ENCODE results near the gene CLCN1.
A peak's percentile ranks its signal among the peaks of the same experiment; 100 is the strongest.

Gene CLCN1

DNA sequence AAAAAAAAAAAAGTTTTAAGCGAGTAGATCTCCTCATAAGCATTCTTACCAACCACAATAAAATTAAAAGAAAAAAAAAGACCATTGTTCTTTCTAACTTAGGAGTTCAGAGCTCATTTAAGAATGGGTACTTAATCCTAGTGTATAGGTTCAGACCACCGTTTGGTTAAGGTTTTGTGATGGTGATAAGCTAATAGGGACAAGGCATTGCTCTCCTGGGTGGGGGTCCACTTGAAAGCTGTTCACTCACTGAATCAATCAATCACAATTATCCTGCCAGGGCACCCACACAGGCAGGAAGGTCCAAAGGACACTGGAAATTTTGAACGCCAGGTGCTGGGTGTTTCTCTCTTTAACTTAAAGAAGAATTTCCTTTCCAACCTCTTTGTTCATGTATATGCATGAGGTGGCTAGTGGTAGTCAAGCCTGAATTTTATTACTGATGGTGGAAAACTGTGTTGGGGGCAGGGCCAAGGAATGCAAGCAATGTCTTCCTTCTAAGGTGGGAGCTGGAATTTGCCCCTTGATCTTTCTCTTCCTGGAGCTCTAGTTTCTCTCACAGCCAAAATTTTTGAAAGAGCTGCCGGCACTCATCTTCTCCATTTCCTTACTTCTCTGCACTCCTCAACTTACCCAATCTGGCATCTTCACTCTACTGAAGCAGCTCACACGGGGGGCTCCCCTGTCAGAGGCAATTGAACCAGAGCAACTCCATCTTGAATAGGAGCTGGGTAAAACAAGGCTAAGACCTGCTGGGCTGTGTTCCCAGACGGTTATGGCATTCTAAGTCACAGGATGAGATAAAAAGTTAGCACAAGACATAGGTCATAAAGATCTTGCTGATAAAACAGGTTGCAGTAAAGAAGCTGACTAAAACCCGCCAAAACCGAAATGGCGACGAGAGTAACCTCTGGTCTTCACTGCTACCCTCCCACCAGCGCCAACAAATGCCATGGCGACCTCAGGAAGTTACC lies 54.1 kb downstream of the CLCN1 start:
- DNase-seq: peak; percentile 72

DNA sequence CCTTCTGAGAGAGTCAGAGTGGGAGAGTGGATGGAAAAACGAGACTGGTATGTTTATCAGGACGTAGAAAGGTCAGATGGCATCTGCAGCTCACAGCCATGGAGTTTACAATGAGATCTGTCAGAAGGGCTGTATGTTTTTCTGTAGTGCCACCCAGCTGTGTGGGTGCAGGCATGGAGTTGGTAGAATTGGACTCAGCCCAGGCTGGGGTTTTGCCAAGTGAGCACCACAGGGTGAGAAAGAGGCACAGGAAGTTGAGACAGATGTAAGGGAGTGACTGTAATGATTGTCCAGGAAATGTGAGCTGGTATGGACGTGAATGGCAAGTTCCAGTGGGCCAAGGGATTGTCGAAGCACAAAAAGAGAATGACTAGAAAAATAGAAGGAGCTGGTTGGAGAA lies 56.2 kb downstream of the CLCN1 start:
- DNase-seq: no peak

DNA sequence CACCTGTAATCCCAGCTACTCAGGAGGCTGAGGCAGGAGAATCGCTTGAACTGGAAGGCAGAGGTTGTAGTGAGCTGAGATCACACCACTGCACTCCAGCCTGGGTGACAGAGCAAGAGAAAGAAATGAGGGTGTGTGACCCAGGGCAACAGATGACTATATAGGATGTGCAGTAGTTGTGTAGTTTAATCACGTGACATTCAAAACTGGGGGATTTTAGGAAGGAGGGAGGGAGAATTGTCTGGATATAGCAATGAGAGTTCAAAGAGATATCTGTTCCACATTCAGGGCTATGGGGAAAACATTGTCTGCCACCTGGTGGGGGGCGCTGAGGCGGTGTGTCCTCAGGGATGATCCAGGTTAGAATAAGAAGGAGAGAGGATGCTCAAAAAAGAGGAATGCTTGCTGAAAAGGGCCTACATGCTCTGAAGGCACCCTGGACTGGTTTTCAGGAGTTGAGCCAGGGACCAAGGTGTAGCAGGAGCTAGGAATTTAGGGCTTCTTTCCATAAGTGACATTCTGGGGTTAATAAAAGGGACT lies 57.4 kb downstream of the CLCN1 start:
- no peak for DNase-seq

DNA sequence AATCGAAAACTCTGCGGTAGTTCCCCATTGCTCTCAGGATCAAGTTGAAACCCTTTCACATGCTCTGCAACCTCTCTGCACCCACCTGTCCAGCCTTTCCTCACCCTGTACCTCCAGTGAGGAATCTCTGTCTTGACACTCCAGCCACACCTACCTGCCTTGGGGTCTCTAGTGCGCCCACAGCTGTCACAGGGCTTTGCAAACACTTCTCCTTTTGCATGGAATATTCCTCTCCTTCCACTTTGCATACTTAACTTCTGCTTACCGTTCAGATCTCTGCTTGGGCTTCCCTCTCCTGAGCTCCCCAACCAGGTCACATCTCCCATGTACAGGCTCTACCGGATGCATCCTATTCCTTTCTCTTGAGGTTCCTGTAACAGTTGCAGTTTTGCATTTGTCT lies 58.6 kb downstream of the CLCN1 start:
- DNase-seq: no peak

DNA sequence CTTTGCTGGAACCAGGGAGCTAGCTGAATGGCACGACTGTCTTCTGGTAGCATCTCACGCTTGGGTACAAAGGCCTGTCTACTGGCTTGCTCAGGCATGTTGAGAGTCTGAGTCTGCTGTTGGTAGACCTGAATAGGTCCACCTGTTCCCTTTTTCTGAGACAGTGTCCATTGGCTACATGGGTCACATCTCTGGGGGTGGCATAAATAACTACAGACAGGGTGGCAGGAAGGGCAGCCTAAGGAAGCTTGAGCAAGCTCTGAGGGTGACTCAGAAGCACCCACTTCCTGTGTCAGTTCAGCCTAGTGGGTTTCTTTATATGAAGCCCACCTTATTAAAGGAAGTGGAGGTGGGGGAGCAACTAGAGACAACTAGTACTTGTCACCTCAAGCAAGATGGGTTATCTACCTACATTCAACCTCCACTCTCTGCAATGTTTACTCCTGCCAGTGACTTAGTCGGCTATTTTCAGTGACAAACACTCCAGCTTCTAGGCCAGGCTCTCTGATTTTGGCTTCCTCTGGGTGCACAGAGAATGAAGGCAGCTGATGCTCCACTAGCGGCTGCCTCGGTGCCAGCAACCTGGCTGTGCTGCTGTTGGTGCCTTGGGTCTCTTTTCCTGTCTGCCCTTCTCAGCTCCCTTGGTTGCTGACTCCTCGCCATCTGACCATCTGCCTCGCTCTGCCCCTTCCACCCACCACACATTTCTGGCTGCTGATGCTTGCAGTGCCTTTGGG lies 59.6 kb downstream of the CLCN1 start:
- no peak for DNase-seq

DNA sequence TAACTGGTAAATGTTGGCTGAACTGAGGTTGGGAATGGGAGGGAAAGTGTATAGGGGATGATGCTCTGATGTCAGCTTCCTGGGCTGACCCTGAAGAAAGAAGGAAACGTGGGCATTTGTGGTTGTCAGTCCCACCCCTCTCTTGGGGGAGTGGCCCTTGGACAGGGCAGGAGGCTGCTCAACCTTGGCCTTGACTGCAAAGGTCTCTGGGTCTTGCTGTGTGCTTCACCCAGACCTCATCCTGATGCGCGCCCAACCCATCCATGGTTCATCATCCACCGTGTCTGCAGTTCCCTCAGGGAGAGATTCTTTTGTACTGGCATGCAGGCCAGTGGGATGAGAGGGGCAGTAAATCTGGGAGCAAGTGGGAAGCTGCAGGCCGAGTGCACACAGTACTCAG lies 60.5 kb downstream of the CLCN1 start:
- no peak for DNase-seq

DNA sequence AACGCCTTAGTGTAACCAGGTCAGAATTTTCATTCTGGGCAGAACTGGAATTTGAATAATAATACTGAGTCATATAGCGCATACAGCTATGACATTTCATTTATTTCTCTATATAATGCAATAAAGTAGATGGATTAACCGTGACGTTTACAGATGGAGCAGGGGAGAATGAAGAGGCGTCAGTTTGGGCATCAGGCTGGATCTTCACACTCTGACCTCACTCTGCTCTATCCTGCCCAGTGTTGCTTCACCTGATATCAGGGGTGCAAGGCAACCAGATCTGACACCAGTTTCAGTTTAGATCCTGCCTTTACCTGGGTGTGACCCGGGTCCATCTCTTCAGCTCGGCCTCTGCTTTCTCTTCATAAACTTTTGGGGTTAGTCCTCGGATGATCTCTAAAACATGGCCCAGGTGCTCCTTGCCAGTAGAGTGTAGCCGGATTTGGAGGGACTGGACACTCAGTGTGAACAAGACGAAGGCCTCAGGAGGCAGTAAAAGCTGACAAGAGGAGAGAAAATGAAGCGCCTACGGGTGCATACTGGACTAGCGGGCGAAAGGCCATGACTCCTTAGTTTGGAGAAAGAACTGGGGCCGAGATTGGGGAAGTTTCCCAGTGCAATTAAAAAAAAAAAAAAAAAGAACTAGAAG lies 63.8 kb downstream of the CLCN1 start:
- no peak for DNase-seq

DNA sequence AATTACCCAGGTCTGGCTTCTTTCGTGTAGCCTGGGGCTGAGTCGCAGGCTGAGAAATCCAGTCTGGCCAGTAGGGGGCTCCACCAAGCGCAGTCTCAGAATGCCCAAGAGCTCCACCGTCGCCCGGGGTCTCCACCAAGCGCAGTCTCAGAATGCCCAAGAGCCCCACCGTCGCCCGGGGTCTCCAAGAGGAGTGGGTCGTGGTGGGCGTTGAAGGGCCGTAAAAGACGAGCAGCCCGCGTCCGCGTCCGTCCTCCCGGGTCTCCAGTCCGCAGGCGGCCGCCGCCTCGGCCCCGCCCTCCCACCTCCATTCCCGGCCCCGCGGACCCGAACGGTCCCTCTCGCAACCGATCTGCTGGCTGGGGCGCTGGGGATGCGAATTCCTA lies 64.3 kb downstream of the CLCN1 start:
- DNase-seq: peak; percentile 94

DNA sequence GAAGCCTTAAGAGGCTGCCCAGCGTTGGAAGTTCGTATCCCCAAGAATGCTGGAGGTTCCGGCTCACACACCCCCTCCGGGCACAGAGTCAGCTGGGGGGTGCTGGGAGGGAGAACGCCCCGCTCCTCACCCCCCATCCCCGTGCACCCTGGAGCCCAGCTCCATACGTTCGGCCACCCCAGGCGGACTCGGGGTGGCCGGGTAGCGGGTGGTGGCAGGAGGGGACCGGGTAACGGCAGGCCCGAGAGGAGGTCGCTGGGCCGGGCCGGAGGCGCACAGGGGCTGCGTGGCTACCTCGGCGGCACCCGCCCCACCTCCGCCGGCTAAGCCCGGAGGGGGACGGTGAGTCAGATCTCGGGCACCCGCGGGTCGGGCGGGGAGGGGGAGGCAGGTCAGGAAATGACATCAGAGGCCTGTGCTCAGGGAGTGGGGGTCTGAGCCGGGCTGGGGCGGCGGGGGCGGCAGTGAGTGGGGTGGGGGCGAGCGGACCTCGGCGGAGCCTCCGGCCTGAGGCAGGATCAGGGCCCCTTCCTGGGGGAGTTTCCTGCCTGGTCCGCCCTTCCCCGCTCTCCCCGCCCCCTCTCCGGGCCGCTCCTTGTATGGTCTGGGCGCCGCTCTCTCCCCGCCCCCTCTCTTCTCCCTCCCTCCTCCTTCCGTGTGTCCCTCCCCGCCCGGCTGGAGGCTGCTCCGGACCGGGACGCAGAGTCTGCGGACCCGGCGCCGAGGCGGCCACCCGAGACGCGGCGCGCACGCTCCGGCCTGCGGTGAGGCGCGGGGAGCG lies 64.9 kb downstream of the CLCN1 start, which contains the start of gene ZYX:
Gene ZYX (plus strand): TSS at position 700 of the 781 bp plus-strand sequence. CDS start 227 bp downstream, outside the sequence.
- peak; percentile 99 for DNase-seq

DNA sequence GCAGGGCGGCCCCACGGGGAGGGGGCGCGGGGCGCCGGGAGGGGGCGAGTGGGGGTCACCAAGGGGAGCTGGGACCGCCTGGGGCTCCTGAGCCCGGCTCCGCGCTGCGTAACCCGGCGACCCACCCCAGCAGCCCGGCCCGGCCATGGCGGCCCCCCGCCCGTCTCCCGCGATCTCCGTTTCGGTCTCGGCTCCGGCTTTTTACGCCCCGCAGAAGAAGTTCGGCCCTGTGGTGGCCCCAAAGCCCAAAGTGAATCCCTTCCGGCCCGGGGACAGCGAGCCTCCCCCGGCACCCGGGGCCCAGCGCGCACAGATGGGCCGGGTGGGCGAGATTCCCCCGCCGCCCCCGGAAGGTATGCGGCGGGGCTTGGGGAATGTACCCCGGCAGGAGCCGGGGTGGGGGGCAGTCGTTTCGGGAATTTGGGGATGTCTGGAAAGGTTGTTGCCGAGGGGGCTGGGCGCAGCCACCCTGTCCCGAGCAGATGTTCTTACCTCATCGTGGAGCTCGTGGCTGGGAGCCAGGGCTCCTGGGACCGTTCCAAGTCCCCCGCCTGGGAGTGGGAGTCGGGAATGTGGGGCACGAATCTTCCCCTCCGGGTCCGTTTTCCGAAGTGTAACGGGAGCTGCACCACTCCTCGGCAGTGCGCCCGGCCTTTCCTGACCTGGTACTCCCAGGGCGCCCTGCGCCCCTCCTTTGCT lies 65.7 kb downstream of the CLCN1 start:
- DNase-seq: peak; percentile 46

DNA sequence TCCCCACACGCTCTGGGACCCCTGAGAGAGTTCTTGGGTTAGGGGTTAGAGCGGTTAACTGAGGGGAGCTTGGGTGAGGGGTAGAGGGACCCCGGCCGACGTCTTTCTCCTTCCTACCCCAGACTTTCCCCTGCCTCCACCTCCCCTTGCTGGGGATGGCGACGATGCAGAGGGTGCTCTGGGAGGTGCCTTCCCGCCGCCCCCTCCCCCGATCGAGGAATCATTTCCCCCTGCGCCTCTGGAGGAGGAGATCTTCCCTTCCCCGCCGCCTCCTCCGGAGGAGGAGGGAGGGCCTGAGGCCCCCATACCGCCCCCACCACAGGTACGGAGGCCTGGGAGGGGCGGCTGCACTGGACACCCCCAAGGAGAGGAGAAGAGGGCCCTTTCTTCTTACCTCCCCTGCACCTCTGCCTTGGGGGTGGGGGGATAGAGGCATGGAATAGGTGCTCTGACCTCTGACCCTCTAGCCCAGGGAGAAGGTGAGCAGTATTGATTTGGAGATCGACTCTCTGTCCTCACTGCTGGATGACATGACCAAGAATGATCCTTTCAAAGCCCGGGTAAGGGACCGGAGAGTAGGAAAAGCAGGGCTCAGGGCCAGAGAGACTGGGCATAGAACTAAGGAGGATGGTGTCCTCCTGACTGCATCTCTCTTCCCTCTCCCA lies 66.3 kb downstream of the CLCN1 start:
- peak; percentile 35 for DNase-seq

DNA sequence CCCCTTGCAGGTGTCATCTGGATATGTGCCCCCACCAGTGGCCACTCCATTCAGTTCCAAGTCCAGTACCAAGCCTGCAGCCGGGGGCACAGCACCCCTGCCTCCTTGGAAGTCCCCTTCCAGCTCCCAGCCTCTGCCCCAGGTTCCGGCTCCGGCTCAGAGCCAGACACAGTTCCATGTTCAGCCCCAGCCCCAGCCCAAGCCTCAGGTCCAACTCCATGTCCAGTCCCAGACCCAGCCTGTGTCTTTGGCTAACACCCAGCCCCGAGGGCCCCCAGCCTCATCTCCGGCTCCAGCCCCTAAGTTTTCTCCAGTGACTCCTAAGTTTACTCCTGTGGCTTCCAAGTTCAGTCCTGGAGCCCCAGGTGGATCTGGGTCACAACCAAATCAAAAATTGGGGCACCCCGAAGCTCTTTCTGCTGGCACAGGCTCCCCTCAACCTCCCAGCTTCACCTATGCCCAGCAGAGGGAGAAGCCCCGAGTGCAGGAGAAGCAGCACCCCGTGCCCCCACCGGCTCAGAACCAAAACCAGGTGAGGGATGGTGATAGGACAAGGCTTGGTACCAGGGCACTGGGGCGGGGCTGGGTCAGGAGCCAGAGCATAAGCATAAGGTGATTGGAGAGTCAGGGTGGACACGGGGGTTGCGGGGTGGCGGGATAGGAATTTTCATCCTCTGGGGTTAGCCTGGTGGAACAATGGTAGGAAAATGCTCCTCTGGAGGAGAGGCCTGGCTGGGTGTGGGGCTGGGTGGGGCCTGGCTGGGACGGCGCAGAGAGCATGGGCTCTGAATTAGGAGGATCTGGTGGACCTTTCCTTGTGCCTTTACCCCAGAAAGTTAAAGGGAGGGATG lies 67.1 kb downstream of the CLCN1 start:
- DNase-seq: peak; percentile 50

DNA sequence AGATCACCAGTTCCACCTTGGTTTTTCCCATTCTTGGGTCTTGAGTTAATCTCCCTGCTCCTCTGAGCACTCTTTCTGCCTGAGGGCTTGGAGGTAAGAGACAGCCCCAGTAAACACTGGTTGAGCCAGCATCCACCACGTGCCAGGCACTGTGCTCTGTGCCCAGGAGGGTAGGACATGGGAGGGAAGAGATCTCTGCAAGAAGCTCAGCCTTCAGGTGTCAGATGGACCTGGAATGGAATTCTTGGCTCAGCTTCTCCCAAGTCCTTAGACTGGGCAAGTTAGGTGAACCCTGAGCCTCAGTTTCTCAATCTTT lies 67.7 kb downstream of the CLCN1 start:
- DNase-seq: peak; percentile 48

DNA sequence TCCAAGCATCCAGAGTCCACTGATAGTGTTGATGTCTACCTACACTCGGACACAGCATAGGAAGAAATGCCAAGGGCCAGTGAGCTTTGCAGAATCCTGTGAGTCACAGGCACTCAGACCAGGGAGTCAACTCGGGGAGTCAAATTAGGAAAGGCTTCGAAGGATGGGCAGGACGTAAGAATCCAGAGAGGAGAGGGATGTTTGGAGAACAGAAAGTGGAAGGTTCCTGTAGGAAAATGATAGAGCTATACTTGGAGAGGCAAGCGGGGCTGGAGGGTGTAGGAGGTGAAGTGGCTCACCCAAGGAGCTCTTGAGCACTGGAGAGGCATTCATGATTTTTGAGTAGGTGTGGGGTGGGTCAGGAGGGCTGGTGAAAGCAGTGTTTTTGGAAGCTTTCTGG lies 68.2 kb downstream of the CLCN1 start:
- DNase-seq: peak; percentile 53

DNA sequence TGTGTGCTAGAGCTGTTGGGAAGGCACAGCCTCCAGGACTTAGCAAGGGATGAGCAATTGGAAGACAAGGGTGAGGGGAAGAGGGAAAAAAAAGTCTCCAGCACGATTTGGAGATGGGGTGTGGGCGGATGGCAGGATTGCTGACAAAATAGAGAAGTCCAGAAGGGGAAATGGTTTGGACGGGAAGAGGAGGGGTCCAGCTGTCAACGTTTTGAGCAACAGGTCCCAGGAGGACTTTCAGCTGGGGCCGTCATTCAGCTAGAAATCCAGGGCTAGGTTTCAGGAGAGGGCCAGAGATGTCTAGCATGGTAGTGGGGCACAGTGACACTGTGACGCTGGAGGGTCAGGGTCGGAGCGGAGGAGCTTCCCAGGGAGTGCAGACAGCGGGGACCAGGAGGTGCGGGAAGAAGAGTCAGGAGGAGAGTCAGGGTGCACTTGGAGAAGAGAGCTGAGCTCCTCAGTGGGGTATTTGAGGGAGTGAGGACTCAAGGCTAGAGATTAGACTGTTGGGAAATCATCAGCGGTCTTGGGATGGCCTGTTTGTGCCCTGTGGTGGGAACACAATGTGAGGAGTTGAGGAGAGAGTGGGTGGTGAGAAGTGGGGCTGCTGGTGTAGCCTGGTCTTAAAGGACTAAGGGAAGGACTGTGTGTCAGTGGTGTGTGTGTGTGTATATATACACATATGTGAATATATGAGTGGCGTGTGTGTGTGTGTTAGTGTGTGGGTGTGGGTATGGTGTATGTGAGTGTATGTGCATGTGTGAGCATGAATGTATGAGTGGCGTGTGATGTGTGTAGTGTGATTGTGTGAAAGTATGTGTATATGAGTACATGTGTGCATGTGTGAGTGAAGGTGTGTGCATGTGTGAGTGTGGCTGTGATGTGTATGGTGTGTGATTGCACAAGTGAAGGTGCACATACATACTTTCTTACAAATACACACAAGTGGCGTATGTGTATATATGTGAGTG lies 69.0 kb downstream of the CLCN1 start:
- DNase-seq: peak; percentile 43

DNA sequence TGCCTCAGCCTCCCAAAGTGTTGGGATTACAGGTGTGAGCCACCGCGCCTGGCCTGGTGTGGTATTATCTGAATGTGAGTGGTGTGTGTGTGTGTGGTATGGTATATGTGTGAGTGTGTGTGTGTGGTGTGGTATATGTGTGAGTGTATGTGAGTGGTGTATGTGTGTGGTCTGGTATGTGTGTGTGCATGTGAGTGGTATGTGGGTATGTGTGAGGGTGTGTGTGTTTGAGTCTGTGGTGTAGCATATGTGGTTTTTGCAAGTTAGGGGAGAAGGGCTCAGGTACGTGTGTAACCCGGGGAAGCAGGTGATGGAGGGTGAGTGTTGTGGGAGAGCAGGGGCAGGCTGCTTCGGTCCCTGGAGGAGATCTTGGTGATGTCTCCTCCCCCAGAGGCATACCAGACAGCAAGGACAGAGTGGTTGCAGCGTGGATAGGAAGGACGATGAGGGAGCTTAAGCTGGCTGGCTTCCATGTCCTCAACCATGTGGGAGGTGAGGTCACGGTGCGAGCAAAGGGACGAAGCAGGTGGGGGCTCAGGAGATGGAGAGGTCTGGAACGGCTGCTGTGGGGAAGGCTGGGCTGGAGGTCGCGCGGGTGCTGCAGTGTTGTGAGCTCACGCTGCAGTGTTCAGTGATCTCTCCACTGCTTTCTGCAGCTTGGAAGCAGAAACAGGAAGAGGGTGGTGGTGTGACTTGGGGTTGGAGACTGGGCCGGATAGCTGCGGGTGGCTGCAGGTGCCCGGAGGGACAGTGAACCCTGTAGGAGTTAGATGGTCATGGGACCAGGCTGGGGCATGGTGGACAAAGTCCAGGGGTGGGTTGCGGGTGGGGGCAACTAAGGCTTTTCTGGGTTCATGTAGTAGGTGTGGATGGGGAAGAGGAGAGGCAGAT lies 70.2 kb downstream of the CLCN1 start:
- DNase-seq: peak; percentile 43

DNA sequence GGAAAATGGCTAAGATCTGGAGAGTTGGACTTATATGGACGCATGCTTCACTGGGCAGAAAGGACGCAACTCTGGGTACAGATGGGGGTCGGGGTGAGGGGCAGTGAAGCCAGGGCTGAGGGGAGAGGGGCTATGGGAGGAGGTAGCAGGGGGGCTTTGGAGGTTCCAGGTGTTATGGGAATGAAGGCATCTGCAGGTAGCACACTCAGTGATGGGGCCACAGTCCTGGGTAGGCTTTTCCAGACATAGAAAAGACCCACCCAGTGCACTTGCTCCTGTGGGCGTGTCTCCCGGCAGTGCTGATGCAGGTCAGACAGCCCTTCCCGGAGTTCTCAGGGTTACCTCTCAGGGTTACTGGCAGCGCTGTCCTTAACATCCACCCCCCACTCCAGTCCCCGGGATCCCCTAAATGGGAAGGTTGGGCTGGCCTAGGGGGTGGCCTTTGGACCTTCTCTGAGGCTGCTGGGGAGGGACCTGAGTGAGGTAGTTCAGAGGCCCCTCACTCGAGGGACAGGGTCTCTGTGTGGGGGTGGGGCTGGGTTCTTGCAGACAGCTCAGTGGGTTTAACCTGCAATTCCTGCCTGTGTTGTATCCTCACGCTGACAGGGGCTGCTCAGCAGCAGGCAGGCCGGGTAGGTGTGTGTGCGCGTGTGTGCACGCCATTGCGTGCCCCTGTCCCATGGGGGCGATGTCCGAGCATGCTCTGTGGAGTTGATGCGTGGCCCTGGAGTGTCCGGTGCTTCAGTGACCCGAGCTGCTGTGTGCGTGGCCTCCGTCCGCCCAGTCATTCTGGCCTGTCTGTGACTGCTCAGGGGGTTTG lies 71.5 kb downstream of the CLCN1 start:
- peak; percentile 73 for DNase-seq
